ENCODE data around the gene SPN. TPM values are rescaled to one million over a fixed set of nuclear protein-coding genes. Genes with fewer than 3 reads are reported as not detected.
"Not testable (repeated sequence)": the region's sequence is repeated elsewhere in the genome, so short reads cannot be mapped to it uniquely, and the experiment has no call there.

Gene SPN, protein sequence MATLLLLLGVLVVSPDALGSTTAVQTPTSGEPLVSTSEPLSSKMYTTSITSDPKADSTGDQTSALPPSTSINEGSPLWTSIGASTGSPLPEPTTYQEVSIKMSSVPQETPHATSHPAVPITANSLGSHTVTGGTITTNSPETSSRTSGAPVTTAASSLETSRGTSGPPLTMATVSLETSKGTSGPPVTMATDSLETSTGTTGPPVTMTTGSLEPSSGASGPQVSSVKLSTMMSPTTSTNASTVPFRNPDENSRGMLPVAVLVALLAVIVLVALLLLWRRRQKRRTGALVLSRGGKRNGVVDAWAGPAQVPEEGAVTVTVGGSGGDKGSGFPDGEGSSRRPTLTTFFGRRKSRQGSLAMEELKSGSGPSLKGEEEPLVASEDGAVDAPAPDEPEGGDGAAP
- 100 to 1,000 TPM; 124 to 172 (median 161) TPM for total RNA-seq
- 171 TPM for total RNA-seq (2013)
- 50.3 to 335 (median 171) reads per million in 29 experiments for total RNA-seq

DNA sequence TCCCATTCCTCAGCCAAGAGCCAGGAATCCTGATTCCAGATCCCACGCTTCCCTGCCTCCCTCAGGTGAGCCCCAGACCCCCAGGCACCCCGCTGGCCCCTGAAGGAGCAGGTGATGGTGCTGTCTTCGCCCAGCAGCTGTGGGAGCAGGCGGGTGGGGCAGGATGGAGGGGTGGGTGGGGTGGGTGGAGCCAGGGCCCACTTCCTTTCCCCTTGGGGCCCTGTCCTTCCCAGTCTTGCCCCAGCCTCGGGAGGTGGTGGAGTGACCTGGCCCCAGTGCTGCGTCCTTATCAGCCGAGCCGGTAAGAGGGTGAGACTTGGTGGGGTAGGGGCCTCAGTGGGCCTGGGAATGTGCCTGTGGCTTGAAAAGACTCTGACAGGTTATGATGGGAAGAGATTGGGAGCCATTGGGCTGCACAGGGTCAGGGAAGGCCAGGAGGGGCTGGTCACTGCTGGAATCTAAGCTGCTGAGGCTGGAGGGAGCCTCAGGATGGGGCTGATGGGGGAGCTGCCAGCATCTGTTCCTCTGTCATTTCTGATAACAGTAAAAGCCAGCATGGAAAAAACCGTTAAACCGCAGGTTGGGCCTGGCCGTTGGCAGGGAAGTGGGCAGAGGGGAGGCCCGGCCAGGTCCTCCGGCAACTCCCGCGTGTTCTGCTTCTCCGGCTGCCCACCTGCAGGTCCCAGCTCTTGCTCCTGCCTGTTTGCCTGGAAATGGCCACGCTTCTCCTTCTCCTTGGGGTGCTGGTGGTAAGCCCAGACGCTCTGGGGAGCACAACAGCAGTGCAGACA is at the start of gene SPN:
TSS of gene SPN (plus strand) at position 232 of the 791 bp plus-strand sequence. CDS start at position 714, 482 bp downstream.
- H3K4me3 Mint-ChIP-seq, result peak within 1 kb of the TSS; percentile 96 to 99 (median 98)
- H3K9me3 Mint-ChIP-seq, result no peaks in the 10 kb centered on the region
- H3K27me3 Mint-ChIP-seq, result no peaks in the 10 kb centered on the region
- POLR2A ChIA-PET, result interaction anchor here in 1 of 2 donors (0.6 kb wide), 1 partner anchor 905 kb away, joined by 5 read pairs; no protein-coding TSS in a partner anchor
- H3K36me3 Mint-ChIP-seq, result peaks cover 4% of the 10 kb centered on the region
- Histone ChIP-seq H3K27ac (ENCODE audit: low read length) (peak within 1 kb of the TSS; percentile 77), H3K9me3 (no peaks in the 10 kb centered on the region), H3K36me3 (ENCODE audit: control insufficient read depth in 2 of 2, extremely low read depth in 1 of 2, insufficient read depth in 1 of 2, low read length in 1 of 2) (peaks cover 2 to 25% of the 10 kb centered on the region in 2 donors), H3K4me3 (ENCODE audit: control insufficient read depth in 1 of 2, extremely low read depth in 1 of 2, low read length in 1 of 2) (peak within 1 kb of the TSS; percentile 70 to 96), H3K27me3 (replicated peaks in 1 of 2; ENCODE audit: control insufficient read depth in 2 of 2, extremely low read depth in 1 of 2, insufficient read depth in 2 of 2, low read length in 1 of 2) (no peaks in the 10 kb centered on the region), H3K4me1 (ENCODE audit: control insufficient read depth in 1 of 2, extremely low read depth in 1 of 2, insufficient read depth in 2 of 2, low read length in 2 of 2) (peaks cover 27 to 70% of the 10 kb centered on the region in 2 experiments)
- H3K4me1 Mint-ChIP-seq, result peaks cover 59 to 84% (median 76%) of the 10 kb centered on the region in 3 donors
- 0% methylated on average over 12 of the region's 18 CpGs for WGBS (ENCODE audit: insufficient coverage)
- DNase-seq (peak in 13 of 35 experiments; percentile 9 to 57 (median 35)), ATAC-seq (replicated peaks in 1 of 4) (peak; percentile 32 to 52 (median 48))
- peak within 1 kb of the TSS; percentile 96 to 98 for H3K27ac Mint-ChIP-seq
- CTCF ChIA-PET, result interaction anchor here (0.5 to 0.7 kb wide), 4 partner anchors 20 to 828 kb away, joined by 3 to 5 read pairs (median 3); no protein-coding TSS in a partner anchor

DNA sequence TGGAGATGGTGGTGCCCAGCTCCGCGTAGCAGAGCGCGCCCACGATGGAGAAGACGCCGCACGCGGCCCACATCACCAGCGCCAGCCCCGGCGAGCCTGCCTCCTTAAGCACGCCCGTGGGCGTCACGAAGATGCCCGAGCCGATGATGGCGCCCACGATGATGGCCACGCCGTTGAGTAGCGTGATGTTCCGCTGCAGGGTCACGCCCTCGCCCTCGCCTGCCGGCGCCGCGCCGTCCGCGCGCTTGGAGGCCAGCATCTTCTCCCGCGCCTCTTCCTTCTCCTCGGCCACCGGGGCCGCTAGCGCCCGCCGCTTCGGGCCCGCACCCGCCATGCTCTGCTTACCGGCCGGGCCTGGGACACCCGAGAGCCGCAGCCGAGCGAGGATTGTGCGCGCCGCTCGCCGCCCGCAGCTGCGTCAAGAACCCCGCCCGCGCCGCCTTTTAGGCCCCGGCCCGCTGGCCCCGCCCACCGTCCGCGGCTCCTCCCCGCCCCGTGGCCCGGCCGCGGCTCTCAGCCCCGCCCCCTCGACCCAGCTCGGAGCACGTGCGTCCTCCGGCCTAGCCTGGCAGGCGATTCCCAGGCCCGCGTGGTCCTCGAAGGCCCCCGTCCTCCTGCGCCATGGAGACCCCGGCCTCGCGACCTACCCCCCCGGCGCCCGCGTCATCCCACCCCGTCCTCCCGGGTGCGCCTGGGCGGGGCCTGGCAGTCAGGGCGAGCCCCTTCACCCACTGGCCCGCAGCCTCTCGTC is 49.6 kb upstream of the SPN start:
- H3K4me1 ChIP-seq (ENCODE audit: control insufficient read depth in 1 of 2, extremely low read depth in 1 of 2, insufficient read depth in 2 of 2, low read length in 2 of 2); H3K9me3 Mint-ChIP-seq; H3K36me3 ChIP-seq (ENCODE audit: control insufficient read depth in 2 of 2, extremely low read depth in 1 of 2, insufficient read depth in 1 of 2, low read length in 1 of 2); CTCF ChIA-PET; H3K9me3 ChIP-seq; H3K27me3 Mint-ChIP-seq; H3K27me3 ChIP-seq (replicated peaks in 1 of 2; ENCODE audit: control insufficient read depth in 2 of 2, extremely low read depth in 1 of 2, insufficient read depth in 2 of 2, low read length in 1 of 2); H3K36me3 Mint-ChIP-seq: not testable (repeated sequence)
- Mint-ChIP-seq H3K27ac (peak overlapping the region; percentile 89 to 91), H3K4me1 (peaks cover 16 to 27% (median 19%) of the 10 kb centered on the region in 3 donors), H3K4me3 (peak overlapping the region; percentile 85 to 95 (median 91))
- DNase-seq (peak; percentile 62 to 94 (median 80)), ATAC-seq (replicated peaks in 1 of 4) (peak; percentile 75 to 84 (median 83))
- H3K27ac ChIP-seq (ENCODE audit: low read length), result peak overlapping the region; percentile 53
- 2% methylated on average over 59 of the region's 100 CpGs for WGBS (ENCODE audit: insufficient coverage)
- peak overlapping the region; percentile 69 to 70 for H3K4me3 ChIP-seq (ENCODE audit: control insufficient read depth in 1 of 2, extremely low read depth in 1 of 2, low read length in 1 of 2)
- POLR2A ChIA-PET, result interaction anchor here in 1 of 2 donors (0.6 to 0.7 kb wide), 2 partner anchors 84 to 1315 kb away, joined by 3 to 6 read pairs; no protein-coding TSS in a partner anchor

DNA sequence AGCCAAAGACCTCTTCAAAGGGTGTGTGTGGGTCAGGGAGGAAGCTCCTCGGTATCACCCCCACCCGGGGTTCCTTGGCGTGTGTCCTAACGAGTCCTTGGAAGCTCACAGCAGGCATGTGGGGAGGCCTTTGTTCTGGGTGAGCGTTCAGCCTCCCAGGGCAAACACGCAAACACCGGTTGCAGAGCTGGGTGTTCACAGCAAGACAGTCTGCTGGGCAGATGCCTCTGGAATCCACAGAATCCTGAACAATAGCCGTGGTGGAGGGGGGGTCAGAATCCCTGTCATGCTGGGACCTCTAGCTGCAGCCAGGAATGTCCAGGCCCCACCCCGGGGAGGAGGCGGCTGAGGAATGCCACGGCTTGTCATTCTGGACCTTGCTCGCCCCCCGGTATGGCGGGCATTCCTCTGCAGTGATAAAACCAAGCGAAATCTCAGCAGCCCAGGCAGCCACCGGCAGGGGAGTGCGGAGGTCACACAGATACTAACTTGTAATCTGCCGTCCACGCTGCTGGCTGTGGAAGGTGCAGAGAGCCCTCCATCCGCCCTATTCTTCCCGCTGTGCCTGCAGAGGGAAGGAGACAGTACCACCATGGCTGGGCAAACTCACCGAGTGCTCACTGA is 48.2 kb upstream of the SPN start:
- WGBS (ENCODE audit: insufficient coverage), result 100% methylated on average over 9 of the region's 22 CpGs
- not testable (repeated sequence) for ATAC-seq (replicated peaks in 1 of 4)

GRCh38 chr16:29616127-29616526 is 46.9 kb upstream of the SPN start:
- H3K9me3 Mint-ChIP-seq; H3K36me3 Mint-ChIP-seq; DNase-seq; H3K27ac ChIP-seq (ENCODE audit: low read length); H3K27me3 ChIP-seq (replicated peaks in 1 of 2; ENCODE audit: control insufficient read depth in 2 of 2, extremely low read depth in 1 of 2, insufficient read depth in 2 of 2, low read length in 1 of 2); CTCF ChIA-PET; H3K36me3 ChIP-seq (ENCODE audit: control insufficient read depth in 2 of 2, extremely low read depth in 1 of 2, insufficient read depth in 1 of 2, low read length in 1 of 2); POLR2A ChIA-PET; H3K27ac Mint-ChIP-seq; H3K4me1 ChIP-seq (ENCODE audit: control insufficient read depth in 1 of 2, extremely low read depth in 1 of 2, insufficient read depth in 2 of 2, low read length in 2 of 2); H3K9me3 ChIP-seq; ATAC-seq (replicated peaks in 1 of 4); H3K27me3 Mint-ChIP-seq; H3K4me3 ChIP-seq (ENCODE audit: control insufficient read depth in 1 of 2, extremely low read depth in 1 of 2, low read length in 1 of 2): not testable (repeated sequence)
- Mint-ChIP-seq H3K4me3 (peak overlapping the region in 1 of 3 donors; percentile 22), H3K4me1 (peaks cover 7 to 13% (median 12%) of the 10 kb centered on the region in 3 donors)
- WGBS (ENCODE audit: insufficient coverage), result 83% methylated on average over 1 of the region's 6 CpGs

More for the DNA sequence above, 48.2 kb upstream of the SPN start:
- H3K36me3 Mint-ChIP-seq; H3K4me3 ChIP-seq (ENCODE audit: control insufficient read depth in 1 of 2, extremely low read depth in 1 of 2, low read length in 1 of 2); H3K9me3 Mint-ChIP-seq; H3K27me3 Mint-ChIP-seq; H3K9me3 ChIP-seq; DNase-seq; H3K27ac ChIP-seq (ENCODE audit: low read length); CTCF ChIA-PET; H3K4me3 Mint-ChIP-seq; H3K36me3 ChIP-seq (ENCODE audit: control insufficient read depth in 2 of 2, extremely low read depth in 1 of 2, insufficient read depth in 1 of 2, low read length in 1 of 2); POLR2A ChIA-PET; H3K4me1 ChIP-seq (ENCODE audit: control insufficient read depth in 1 of 2, extremely low read depth in 1 of 2, insufficient read depth in 2 of 2, low read length in 2 of 2); H3K27me3 ChIP-seq (replicated peaks in 1 of 2; ENCODE audit: control insufficient read depth in 2 of 2, extremely low read depth in 1 of 2, insufficient read depth in 2 of 2, low read length in 1 of 2); H3K27ac Mint-ChIP-seq: not testable (repeated sequence)
- peaks cover 8 to 19% (median 13%) of the 10 kb centered on the region in 3 donors for H3K4me1 Mint-ChIP-seq

GRCh38 chr16:29620591-29620990 is 42.5 kb upstream of the SPN start:
- POLR2A ChIA-PET, result not testable (repeated sequence)
- no CpG with 5 or more reads among the region's 6 CpGs for WGBS (ENCODE audit: insufficient coverage)

More at GRCh38 chr16:29620591-29620990, 42.5 kb upstream of the SPN start:
- H3K4me3 Mint-ChIP-seq; H3K4me1 Mint-ChIP-seq; CTCF ChIA-PET; H3K4me3 ChIP-seq (ENCODE audit: control insufficient read depth in 1 of 2, extremely low read depth in 1 of 2, low read length in 1 of 2); H3K9me3 Mint-ChIP-seq; H3K4me1 ChIP-seq (ENCODE audit: control insufficient read depth in 1 of 2, extremely low read depth in 1 of 2, insufficient read depth in 2 of 2, low read length in 2 of 2); H3K27me3 ChIP-seq (replicated peaks in 1 of 2; ENCODE audit: control insufficient read depth in 2 of 2, extremely low read depth in 1 of 2, insufficient read depth in 2 of 2, low read length in 1 of 2); H3K36me3 Mint-ChIP-seq; H3K9me3 ChIP-seq; H3K36me3 ChIP-seq (ENCODE audit: control insufficient read depth in 2 of 2, extremely low read depth in 1 of 2, insufficient read depth in 1 of 2, low read length in 1 of 2); H3K27ac ChIP-seq (ENCODE audit: low read length); H3K27ac Mint-ChIP-seq; H3K27me3 Mint-ChIP-seq: not testable (repeated sequence)
- peak in 8 of 35 experiments; percentile 10 to 43 (median 24) for DNase-seq
- peak in 3 of 4 experiments; percentile 44 to 61 (median 61) for ATAC-seq (replicated peaks in 1 of 4)
